ENCODE results near the gene FAM240A.

FAM240A gene

GRCh38 chr3:46661776-46662766 lies 49.7 kb downstream of the FAM240A start:
- in situ Hi-C loops (cut with MboI; ENCODE audit: low sequenced_read_pairs) = no loop called here

DNA sequence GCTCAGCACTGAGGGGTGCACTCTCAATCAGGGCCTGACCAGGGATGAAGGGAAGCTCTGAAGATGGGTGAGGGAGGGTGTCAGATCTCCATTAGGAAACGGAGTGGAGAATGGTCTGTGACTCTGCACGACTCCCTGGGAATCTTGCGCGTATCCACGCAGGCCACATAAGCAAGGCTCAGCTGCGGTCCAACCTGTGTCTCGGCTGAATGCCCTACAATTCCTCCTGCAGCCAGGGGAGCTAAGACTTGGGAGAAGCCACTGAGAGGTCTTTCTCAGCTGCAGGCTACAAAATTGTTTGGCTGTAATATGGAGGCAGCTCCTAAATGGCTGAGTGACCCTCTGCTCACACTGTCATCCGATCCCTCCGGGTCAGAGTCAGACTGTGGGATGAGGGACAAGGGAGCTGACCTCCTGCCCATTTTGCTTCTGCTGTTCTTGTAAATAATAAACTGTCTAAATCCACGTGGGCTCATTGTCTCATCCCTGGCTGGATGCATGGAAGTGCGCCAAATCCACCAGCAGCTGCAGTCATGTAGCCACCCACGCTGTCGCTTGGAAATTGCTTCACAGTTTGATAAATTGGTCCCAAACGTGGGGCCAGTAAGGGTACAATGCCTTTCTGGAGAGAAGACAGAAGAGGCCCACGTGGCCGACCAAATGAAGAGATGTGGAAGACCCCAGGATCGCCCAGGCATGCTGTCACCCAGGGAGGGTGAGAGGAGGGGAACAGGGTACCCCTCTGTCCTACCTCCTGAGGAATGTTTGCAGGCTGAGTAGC lies 50.6 kb downstream of the FAM240A start:
- in situ Hi-C loops (cut with MboI; ENCODE audit: low sequenced_read_pairs) = no loop called here

DNA sequence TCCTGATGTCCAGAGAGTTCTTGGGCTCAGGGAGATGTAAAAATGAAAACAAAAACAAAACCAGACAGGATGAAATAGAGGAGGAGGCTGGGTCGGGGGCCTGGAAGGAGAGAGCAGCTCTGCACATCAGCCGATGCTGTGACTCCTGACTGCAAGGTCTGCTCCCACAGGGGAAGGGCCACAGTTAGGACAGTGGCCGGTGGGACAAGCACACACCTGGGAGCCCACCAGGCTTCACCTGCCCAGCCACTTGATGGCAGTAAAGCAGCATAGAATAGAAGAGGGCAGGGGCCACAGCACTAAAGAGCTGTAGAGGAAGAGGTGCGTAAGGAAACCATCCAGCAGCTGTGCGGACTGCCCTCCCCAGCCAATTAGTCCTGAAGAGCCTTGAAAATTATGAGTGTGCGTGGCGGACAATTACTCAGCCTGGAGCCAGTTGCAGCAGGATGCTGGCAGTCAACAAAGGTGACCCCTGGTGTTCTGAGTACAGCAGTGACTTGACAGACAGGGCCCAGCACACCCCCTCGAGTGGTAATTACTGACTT lies 51.3 kb downstream of the FAM240A start:
- in situ Hi-C loops (cut with MboI; ENCODE audit: low sequenced_read_pairs) = no loop called here

DNA sequence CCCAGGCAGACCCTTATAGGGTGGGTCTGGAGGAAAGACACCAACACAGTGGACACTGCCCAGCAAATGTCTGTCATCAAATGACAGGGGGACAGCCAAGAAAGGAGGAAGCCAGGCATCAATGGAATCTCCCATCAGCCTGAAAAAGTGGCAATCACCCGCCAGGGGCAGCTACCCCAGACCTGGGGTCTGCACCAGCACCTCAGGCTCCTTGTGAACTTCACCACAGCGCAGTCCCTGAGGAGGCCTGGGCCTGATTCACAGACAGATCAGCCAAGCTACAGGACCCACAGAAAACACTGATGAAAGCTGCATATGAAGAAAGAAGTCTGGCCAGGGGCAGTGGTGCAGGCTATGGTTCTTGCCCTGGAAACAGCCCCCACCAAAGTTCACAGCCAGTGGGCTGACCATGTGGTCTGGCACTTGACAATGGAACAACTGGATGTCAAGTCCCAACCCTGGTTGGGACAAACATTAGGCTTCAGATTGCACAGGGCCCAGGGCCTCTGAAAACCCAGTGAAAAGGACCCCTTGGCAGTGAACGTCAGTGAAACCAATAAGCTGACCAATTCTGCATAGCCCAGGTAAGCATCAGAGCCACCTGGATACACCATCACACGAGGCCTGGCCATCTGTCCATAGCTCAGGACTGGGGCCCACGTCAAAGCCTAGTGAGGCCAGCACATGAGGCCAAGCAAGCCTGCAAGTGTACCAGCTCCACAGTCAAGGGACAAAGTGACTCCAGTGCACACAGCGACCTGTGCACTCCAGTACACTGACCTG lies 52.1 kb downstream of the FAM240A start:
- in situ Hi-C loops (cut with MboI; ENCODE audit: low sequenced_read_pairs) = no loop called here

GRCh38 chr3:46664971-46665762 lies 52.8 kb downstream of the FAM240A start:
- in situ Hi-C loops (cut with MboI; ENCODE audit: low sequenced_read_pairs) = no loop called here

- in situ Hi-C loops (cut with MboI; ENCODE audit: low sequenced_read_pairs) = no loop called here
These were observed 53.6 kb downstream of the FAM240A start for GRCh38 chr3:46665763-46666452.

GRCh38 chr3:46666453-46666845 lies 54.1 kb downstream of the FAM240A start:
- in situ Hi-C loops (cut with MboI; ENCODE audit: low sequenced_read_pairs) = no loop called here

GRCh38 chr3:46667061-46667621 lies 54.8 kb downstream of the FAM240A start:
- in situ Hi-C loops (cut with MboI; ENCODE audit: low sequenced_read_pairs) = no loop called here

GRCh38 chr3:46667657-46668056 lies 55.3 kb downstream of the FAM240A start:
- in situ Hi-C loops (cut with MboI; ENCODE audit: low sequenced_read_pairs) = no loop called here

GRCh38 chr3:46668116-46668515 lies 55.8 kb downstream of the FAM240A start:
- in situ Hi-C loops (cut with MboI; ENCODE audit: low sequenced_read_pairs) = no loop called here

- in situ Hi-C loops (cut with MboI; ENCODE audit: low sequenced_read_pairs) = no loop called here
These were observed 56.3 kb downstream of the FAM240A start for GRCh38 chr3:46668591-46668990.

GRCh38 chr3:46669191-46669999 lies 57.1 kb downstream of the FAM240A start:
- in situ Hi-C loops (cut with MboI; ENCODE audit: low sequenced_read_pairs) = no loop called here

DNA sequence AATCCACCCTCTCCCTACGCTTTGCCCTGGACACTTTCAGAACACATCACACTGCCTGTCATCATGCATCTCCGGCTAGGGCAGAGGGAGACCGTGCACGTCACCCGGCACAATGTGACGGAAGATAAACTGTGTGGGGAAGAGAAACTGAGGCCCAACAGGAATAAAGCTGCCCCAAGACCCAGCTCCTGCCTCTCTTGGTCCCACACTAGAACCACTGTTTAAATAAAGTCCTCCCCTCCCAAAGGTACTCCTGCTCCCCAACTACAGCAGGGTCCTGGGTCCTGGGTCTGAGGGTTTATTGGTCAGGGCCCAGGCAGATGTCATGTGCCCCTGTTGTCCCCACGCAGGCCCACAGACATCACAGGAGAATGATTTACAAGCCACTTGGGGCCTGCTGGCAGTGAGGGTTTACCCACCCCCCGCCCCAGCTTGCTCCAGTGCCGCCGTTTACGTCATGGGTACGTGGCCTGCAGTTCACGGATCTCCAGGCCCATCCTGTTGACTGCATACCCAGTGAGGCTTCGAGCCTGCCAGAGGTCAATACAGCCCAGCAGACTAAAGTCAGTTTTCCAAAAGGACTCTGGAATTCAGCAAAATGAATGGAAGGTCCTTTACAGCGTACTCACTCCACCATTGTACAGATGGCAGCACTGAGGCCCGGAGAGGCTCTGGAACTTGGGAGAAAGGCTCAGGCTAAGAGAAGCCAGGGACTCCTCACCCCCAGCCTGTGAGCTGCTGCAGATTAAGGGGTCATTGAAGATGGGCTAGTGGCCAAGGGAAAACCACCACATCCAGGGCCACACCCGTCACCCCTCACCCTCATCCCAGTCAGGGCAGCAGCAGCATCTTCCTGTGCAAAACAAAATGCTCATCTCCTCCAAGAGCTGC lies 57.9 kb downstream of the FAM240A start:
- in situ Hi-C loops (cut with MboI; ENCODE audit: low sequenced_read_pairs) = no loop called here

- in situ Hi-C loops (cut with MboI; ENCODE audit: low sequenced_read_pairs) = no loop called here
These were observed 58.6 kb downstream of the FAM240A start for GRCh38 chr3:46670891-46671427.

DNA sequence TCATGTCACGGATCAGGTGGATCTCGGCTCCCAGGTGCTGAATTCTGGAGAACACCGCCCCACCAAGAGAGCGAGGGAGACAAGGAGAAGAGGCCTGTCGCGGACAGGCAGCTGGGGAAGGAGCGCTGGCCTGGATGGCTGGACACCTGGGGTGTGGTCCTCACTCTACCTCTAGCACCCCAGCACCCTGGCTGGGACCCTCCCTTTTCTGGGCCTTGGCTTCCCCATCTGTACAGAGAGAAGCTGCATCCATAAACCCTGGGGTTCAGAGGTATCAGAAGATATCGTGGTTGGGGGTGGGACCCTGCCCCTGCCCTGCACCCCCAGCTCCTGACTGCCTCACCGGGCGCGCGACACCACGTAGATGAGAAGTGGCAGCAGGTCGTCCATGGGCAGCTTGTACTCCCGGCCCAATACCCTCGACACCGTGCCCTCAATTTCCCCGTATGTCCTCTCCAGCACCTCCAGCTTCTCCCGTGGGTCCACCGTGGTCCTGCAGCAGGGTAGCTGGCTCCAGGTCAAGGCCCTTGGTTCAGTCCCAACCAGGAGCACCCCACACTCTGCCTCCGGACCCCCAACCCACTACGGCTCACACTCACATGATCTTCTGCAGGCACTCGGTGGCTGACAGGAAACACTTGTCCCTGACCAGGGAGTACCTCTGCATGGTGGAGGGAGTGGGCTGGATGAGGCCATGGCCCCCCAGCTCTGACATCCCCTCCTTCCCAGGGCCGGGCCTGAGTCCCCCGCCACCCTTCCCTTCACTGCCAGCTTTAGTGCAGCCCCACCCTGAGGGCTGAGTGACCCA lies 59.4 kb downstream of the FAM240A start:
- in situ Hi-C loops (cut with MboI; ENCODE audit: low sequenced_read_pairs) = no loop called here

DNA sequence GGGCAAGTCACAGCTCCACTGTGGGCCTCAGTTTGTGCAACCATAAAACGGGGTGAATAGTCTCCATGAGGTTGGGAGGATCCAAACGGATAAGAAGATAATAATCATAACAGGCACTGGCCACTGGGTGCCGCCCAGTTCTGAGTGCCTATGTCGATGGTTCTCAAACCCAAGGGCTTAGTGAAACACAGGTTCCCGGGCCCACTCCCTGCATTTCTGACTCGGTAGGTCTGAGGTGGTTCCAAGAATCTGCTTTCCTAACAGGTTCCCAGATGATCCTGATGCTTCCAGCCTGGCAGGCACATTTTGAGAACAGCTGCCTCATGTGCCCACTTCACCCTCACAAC lies 60.0 kb downstream of the FAM240A start:
- in situ Hi-C loops (cut with MboI; ENCODE audit: low sequenced_read_pairs) = no loop called here

All from HL-60/S4 (cell line).